Stimulated activated CD4-positive, alpha-beta T cell treated with anti-CD3 and anti-CD28 coated beads, Interleukin-12 subunit alpha, Interleukin-12 subunit beta, amount 100 ng/mL, for 24 hours (primary cell): ENCODE measurements around the gene CREBBP.

Experiments used
- DNase-seq, 2 experiments: peaks; one replicate each; pipeline ENCODE4 v3.0.0-alpha.2; 2020; ENCODE audit warnings: low read depth in 2 of 2

CREBBP gene

GRCh38 chr16:3825103-3825502 is 55.4 kb downstream of the CREBBP start:
- DNase-seq, result no peak

- no peak for DNase-seq
Observed at GRCh38 chr16:3824121-3824795, 56.3 kb downstream of the CREBBP start.

GRCh38 chr16:3823427-3823826 is 57.1 kb downstream of the CREBBP start:
- DNase-seq, result no peak

- DNase-seq, result no peak
Observed at GRCh38 chr16:3822366-3823045, 58.0 kb downstream of the CREBBP start.

- DNase-seq, result no peak
Observed at GRCh38 chr16:3821184-3821583, 59.3 kb downstream of the CREBBP start.

- no peak for DNase-seq
Observed at GRCh38 chr16:3819746-3820724, 60.5 kb downstream of the CREBBP start.

- no peak for DNase-seq
Observed at GRCh38 chr16:3819175-3819527, 61.4 kb downstream of the CREBBP start.

GRCh38 chr16:3816326-3816725 is 64.2 kb downstream of the CREBBP start:
- DNase-seq, result no peak

GRCh38 chr16:3814755-3815154 is 65.8 kb downstream of the CREBBP start:
- no peak for DNase-seq

- DNase-seq, result no peak
Observed at GRCh38 chr16:3812469-3813172, 67.9 kb downstream of the CREBBP start.

GRCh38 chr16:3810818-3811217 is 69.7 kb downstream of the CREBBP start:
- no peak for DNase-seq

GRCh38 chr16:3810198-3810664 is 70.3 kb downstream of the CREBBP start:
- no peak for DNase-seq

GRCh38 chr16:3808308-3809063 is 72.0 kb downstream of the CREBBP start:
- no peak for DNase-seq

- DNase-seq, result no peak
Observed at GRCh38 chr16:3807425-3808123, 72.9 kb downstream of the CREBBP start.

GRCh38 chr16:3804426-3805016 is 76.0 kb downstream of the CREBBP start:
- DNase-seq, result no peak

- DNase-seq, result no peak
Observed at GRCh38 chr16:3800477-3801270, 79.8 kb downstream of the CREBBP start.

GRCh38 chr16:3800019-3800418 is 80.5 kb downstream of the CREBBP start:
- DNase-seq, result no peak

GRCh38 chr16:3799354-3799753 is 81.2 kb downstream of the CREBBP start:
- no peak for DNase-seq

- DNase-seq, result no peak
Observed at GRCh38 chr16:3798838-3799237, 81.7 kb downstream of the CREBBP start.
